H1 (cell line): ENCODE results near the gene WHAMM. TPM values are rescaled to one million over a fixed set of nuclear protein-coding genes. Genes with fewer than 3 reads are reported as not detected.

Experiments
- CTCF ChIA-PET: fragments of 300-600 bp; sonication (Branson Sonifier 250); formaldehyde crosslinking; loops from one replicate; lab custom pipeline; 2021; ENCODE audit not compliant: partially characterized antibody; lab: Charles Lee
- POLR2A ChIA-PET: fragments of 300-600 bp; sonication (Branson Sonifier 250); formaldehyde crosslinking; loops from one replicate; lab custom pipeline; 2021; ENCODE audit warnings: inconsistent platforms; ENCODE audit not compliant: partially characterized antibody; lab: Charles Lee
- DNase-seq, 2 experiments: peaks; one replicate each; pipeline versions ENCODE4 v3.0.0 to v3.0.0-alpha.2; 2010 to 2022; ENCODE audit warnings: low spot score in 2 of 2, low read depth in 1 of 2, mixed read lengths in 1 of 2
- FAIRE-seq: peaks from 2 replicates; lab custom pipeline; 2011; peaks lifted over from hg19 to GRCh38; lab: Jason Lieb, UNC
- H2AFZ ChIP-seq: 2 replicates; pipeline ENCODE4 v1.8.1; 2012; ENCODE audit warnings: low read length, inconsistent platforms
- H2AK5ac ChIP-seq: 2 replicates; pipeline ENCODE4 v1.6.1; 2013; ENCODE audit warnings: low read depth, low read length
- H2BK120ac ChIP-seq: replicated peaks from 2 replicates; pipeline ENCODE3; 2013; ENCODE audit warnings: low read depth, low read length, inconsistent platforms
- H2BK12ac ChIP-seq: 2 replicates; pipeline ENCODE4 v1.6.1; 2013; ENCODE audit warnings: low read depth, low read length
- H2BK15ac ChIP-seq: 2 replicates; pipeline ENCODE4 v1.6.1; 2013; ENCODE audit warnings: low read length
- H2BK20ac ChIP-seq: 2 replicates; pipeline ENCODE4 v1.6.1; 2013; ENCODE audit warnings: low read length
- H2BK5ac ChIP-seq: 2 replicates; pipeline ENCODE4 v1.6.1; 2013; ENCODE audit warnings: low read depth, low read length
- H3K14ac ChIP-seq: 2 replicates; pipeline ENCODE4 v1.6.1; 2013; ENCODE audit warnings: inconsistent platforms; ENCODE audit not compliant: insufficient read length
- H3K18ac ChIP-seq: 2 replicates; pipeline ENCODE4 v1.6.1; 2013; ENCODE audit warnings: low read length; ENCODE audit errors: extremely low read depth
- H3K23ac ChIP-seq: 2 replicates; pipeline ENCODE4 v1.6.1; 2013; ENCODE audit warnings: inconsistent platforms; ENCODE audit not compliant: insufficient read length
- H3K23me2 ChIP-seq: 2 replicates; pipeline ENCODE4 v1.6.1; 2013; ENCODE audit warnings: low read depth, low read length
- H3K27ac ChIP-seq: 2 replicates; pipeline ENCODE4 v1.6.1; 2011; ENCODE audit warnings: low read depth, low read length, inconsistent platforms
- H3K27me3 ChIP-seq, 4 experiments: replicated peaks in 1 of 4; 1 replicate in 1 of 4; 2 replicates in 3 of 4; pipeline versions ENCODE4 v1.6.1 to v1.8.1; 2011 to 2013; ENCODE audit warnings: low read length in 3 of 4, mild to moderate bottlenecking in 3 of 4, inconsistent platforms in 2 of 4, mixed read lengths in 2 of 4, moderate library complexity in 1 of 4; ENCODE audit not compliant: control insufficient read depth in 3 of 4, insufficient read depth in 3 of 4; ENCODE audit errors: extremely low read depth in 1 of 4
- H3K36me3 ChIP-seq, 4 experiments: 2 replicates each; pipeline versions ENCODE4 v1.6.1 to v1.8.1; 2011 to 2013; ENCODE audit warnings: mild to moderate bottlenecking in 4 of 4, low read length in 3 of 4, moderate library complexity in 2 of 4, control low read depth in 1 of 4, inconsistent platforms in 1 of 4; ENCODE audit not compliant: insufficient read depth in 4 of 4, control insufficient read depth in 2 of 4
- H3K4ac ChIP-seq: replicated peaks from 2 replicates; pipeline ENCODE3; 2013; ENCODE audit warnings: low read length, low read depth, mixed read lengths, inconsistent platforms; ENCODE audit not compliant: insufficient read length
- H3K4me1 ChIP-seq, 4 experiments: replicated peaks in 1 of 4; 1 replicate in 1 of 4; 2 replicates in 3 of 4; pipeline versions ENCODE4 v1.6.1 to v1.8.1; 2011 to 2013; ENCODE audit warnings: low read length in 3 of 4, inconsistent platforms in 2 of 4, mixed read lengths in 1 of 4; ENCODE audit not compliant: insufficient read depth in 4 of 4, control insufficient read depth in 3 of 4
- H3K4me2 ChIP-seq, 2 experiments: 2 replicates each; pipeline versions ENCODE4 v1.6.1 to v1.8.1; 2011 to 2013; ENCODE audit warnings: low read depth in 2 of 2, low read length in 2 of 2, control low read depth in 1 of 2, inconsistent platforms in 1 of 2, mild to moderate bottlenecking in 1 of 2; ENCODE audit not compliant: insufficient read depth in 1 of 2
- H3K4me3 ChIP-seq, 4 experiments: fragments of 200-600, 300-600 bp in 1 of 4; sonication (generic), shearing (Covaris generic), sonication (Bioruptor Twin) in 1 of 4; 2 replicates each; pipeline versions ENCODE4 v1.5.1 to v1.8.1; 2011 to 2016; ENCODE audit warnings: low read length in 4 of 4, low read depth in 3 of 4, control low read depth in 2 of 4, inconsistent platforms in 2 of 4, mild to moderate bottlenecking in 2 of 4, mixed read lengths in 1 of 4, moderate library complexity in 1 of 4; ENCODE audit not compliant: insufficient read depth in 2 of 4; ENCODE audit errors: extremely low read depth in 1 of 4
- H3K56ac ChIP-seq: replicated peaks from 2 replicates; pipeline ENCODE3; 2013; ENCODE audit warnings: low read depth, mild to moderate bottlenecking, mixed read lengths, low read length, inconsistent platforms; ENCODE audit not compliant: insufficient read length
- H3K79me1 ChIP-seq: 2 replicates; pipeline ENCODE4 v1.6.1; 2013; ENCODE audit warnings: low read depth, low read length, control low read depth
- H3K79me2 ChIP-seq, 2 experiments: 2 replicates each; pipeline versions ENCODE4 v1.6.1 to v1.8.1; 2012 to 2013; ENCODE audit warnings: low read length in 2 of 2, mild to moderate bottlenecking in 2 of 2, inconsistent platforms in 1 of 2; ENCODE audit not compliant: insufficient read depth in 2 of 2, control insufficient read depth in 1 of 2
- H3K9ac ChIP-seq, 4 experiments: replicated peaks in 1 of 4; 1 replicate in 1 of 4; 2 replicates in 3 of 4; pipeline versions ENCODE4 v1.6.1 to v1.8.1; 2011 to 2013; ENCODE audit warnings: low read depth in 3 of 4, low read length in 3 of 4, control low read depth in 2 of 4, mild to moderate bottlenecking in 2 of 4, moderate library complexity in 2 of 4, inconsistent platforms in 1 of 4; ENCODE audit errors: extremely low read depth in 1 of 4
- H3K9me3 ChIP-seq, 2 experiments: 2 replicates each; pipeline versions ENCODE4 v1.6.1 to v1.8.1; 2012 to 2013; ENCODE audit warnings: mild to moderate bottlenecking in 2 of 2, moderate library complexity in 2 of 2, control low read depth in 1 of 2, inconsistent platforms in 1 of 2, low read depth in 1 of 2, low read length in 1 of 2, mixed read lengths in 1 of 2; ENCODE audit not compliant: insufficient read depth in 2 of 2
- H4K20me1 ChIP-seq, 2 experiments: replicated peaks in 1 of 2; 2 replicates each; pipeline versions ENCODE3 to v1.8.1; 2011 to 2013; ENCODE audit warnings: inconsistent platforms in 2 of 2, low read length in 2 of 2, mild to moderate bottlenecking in 1 of 2; ENCODE audit not compliant: insufficient read depth in 2 of 2, control insufficient read depth in 1 of 2
- H4K5ac ChIP-seq: 2 replicates; pipeline ENCODE4 v1.6.1; 2013; ENCODE audit warnings: low read length, low read depth, mixed read lengths, inconsistent platforms; ENCODE audit not compliant: insufficient read length
- H4K8ac ChIP-seq: 2 replicates; pipeline ENCODE4 v1.8.0; 2013; ENCODE audit warnings: mild to moderate bottlenecking, moderate library complexity, low read length, inconsistent platforms; ENCODE audit not compliant: insufficient read depth; ENCODE audit errors: extremely low read depth
- H4K91ac ChIP-seq: replicated peaks from 2 replicates; pipeline ENCODE3; 2013; ENCODE audit warnings: low read length, mixed read lengths, inconsistent platforms; ENCODE audit not compliant: insufficient read length
- BACH1 ChIP-seq: IDR thresholded peaks from 2 replicates; pipeline ENCODE4 v1.6.1; 2012; ENCODE audit warnings: low read length, improper control_type of control experiment
- EGR1 ChIP-seq: IDR thresholded peaks from 2 replicates; pipeline ENCODE4 v1.6.1; 2011; ENCODE audit warnings: low read depth, low read length, borderline replicate concordance
- JUND ChIP-seq: IDR thresholded peaks from 2 replicates; pipeline ENCODE4 v1.6.1; 2011; ENCODE audit warnings: mild to moderate bottlenecking, improper control_type of control experiment, low read length
- KDM4A ChIP-seq: IDR thresholded peaks from one replicate; pipeline ENCODE4 v1.7.1; 2012; ENCODE audit warnings: low read depth, mild to moderate bottlenecking, moderate library complexity, low read length, inconsistent platforms; ENCODE audit not compliant: severe bottlenecking
- MAFK ChIP-seq: IDR thresholded peaks from 2 replicates; pipeline ENCODE4 v1.6.1; 2012; ENCODE audit warnings: low read depth, mild to moderate bottlenecking, improper control_type of control experiment, low read length
- RBBP5 ChIP-seq: IDR thresholded peaks from 2 replicates; pipeline ENCODE4 v1.7.1; 2012; ENCODE audit warnings: low read depth, mild to moderate bottlenecking, inconsistent platforms, low read length, moderate library complexity, borderline replicate concordance
- RNF2 ChIP-seq: fragments of 200-900, 300-1000 bp; sonication (generic); IDR thresholded peaks from 2 replicates; pipeline ENCODE4 v1.7.1; 2016; ENCODE audit warnings: borderline replicate concordance, low read depth, mild to moderate bottlenecking, antibody characterized with exemption, low read length; ENCODE audit not compliant: poor library complexity, severe bottlenecking; ENCODE audit errors: missing control alignments
- RXRA ChIP-seq: IDR thresholded peaks from 2 replicates; pipeline ENCODE4 v1.6.1; 2011; ENCODE audit warnings: low read depth, mild to moderate bottlenecking, low read length, moderate library complexity; ENCODE audit not compliant: insufficient read depth
- SAP30 ChIP-seq: fragments of 300-600 bp; sonication (generic); IDR thresholded peaks from 2 replicates; pipeline ENCODE4 v1.7.1; 2012; ENCODE audit warnings: low read length, moderate library complexity, mild to moderate bottlenecking, inconsistent platforms; ENCODE audit not compliant: insufficient read depth, insufficient replicate concordance
- ZNF274 ChIP-seq: IDR thresholded peaks from 2 replicates; pipeline ENCODE4 v1.7.0; 2012; ENCODE audit warnings: low read length, borderline replicate concordance; ENCODE audit errors: extremely low read depth
- WGBS, 2 experiments: shearing (Covaris generic) in 1 of 2; methylation state at CpG; one replicate each; pipeline versions ENCODE4 v1.1.6 to v1.1.7; 2013 to 2015; ENCODE audit warnings: low lambda C conversion rate in 2 of 2, mixed read lengths in 2 of 2, inconsistent platforms in 1 of 2, low coverage in 1 of 2, missing lambda C conversion rate in 1 of 2; ENCODE audit not compliant: insufficient replicate concordance in 2 of 2, insufficient coverage in 1 of 2, insufficient read length in 1 of 2; ENCODE audit errors: extremely low coverage in 1 of 2, missing lambda C conversion rate in 1 of 2; 5-methylcytosine and 5-hydroxymethylcytosine counted together
- polyA plus RNA-seq, 7 experiments: library from polyadenylated mRNA; depleted of rRNA in 3 of 7; stranded (reverse) in 5 of 7; unstranded in 2 of 7; fragments of >200 nt in 5 of 7; fragments of 200-250 nt in 2 of 7; gene quantifications; 1 replicate in 5 of 7; 2 replicates in 1 of 7; 4 replicates in 1 of 7; pipeline versions ENCODE4 v1.2.1 to v1.2.3, GENCODE V29; 2011 to 2013; ENCODE audit warnings: missing spikeins in 2 of 7, mixed read lengths in 2 of 7
- total RNA-seq: library from RNA; stranded (reverse); fragmentation: NEBNext Ultra II Directional; extraction: Animal tissue kit (Norgen Biotek cat#: 25700); gene quantifications from 2 replicates; pipeline ENCODE4 v1.2.1, GENCODE V29; 2021
- TF ChIP-seq, protein P1 (sequence below): IDR thresholded peaks from 2 replicates; pipeline ENCODE4 v1.6.1; 2012; ENCODE audit warnings: inconsistent platforms

The WHAMM gene
- total and polyA plus RNA-seq, 2 of the 8 experiments (the other 6 are each of a cell fraction or from before 2014, with no cell fraction given), result 1.1 to 3.3 TPM

DNA sequence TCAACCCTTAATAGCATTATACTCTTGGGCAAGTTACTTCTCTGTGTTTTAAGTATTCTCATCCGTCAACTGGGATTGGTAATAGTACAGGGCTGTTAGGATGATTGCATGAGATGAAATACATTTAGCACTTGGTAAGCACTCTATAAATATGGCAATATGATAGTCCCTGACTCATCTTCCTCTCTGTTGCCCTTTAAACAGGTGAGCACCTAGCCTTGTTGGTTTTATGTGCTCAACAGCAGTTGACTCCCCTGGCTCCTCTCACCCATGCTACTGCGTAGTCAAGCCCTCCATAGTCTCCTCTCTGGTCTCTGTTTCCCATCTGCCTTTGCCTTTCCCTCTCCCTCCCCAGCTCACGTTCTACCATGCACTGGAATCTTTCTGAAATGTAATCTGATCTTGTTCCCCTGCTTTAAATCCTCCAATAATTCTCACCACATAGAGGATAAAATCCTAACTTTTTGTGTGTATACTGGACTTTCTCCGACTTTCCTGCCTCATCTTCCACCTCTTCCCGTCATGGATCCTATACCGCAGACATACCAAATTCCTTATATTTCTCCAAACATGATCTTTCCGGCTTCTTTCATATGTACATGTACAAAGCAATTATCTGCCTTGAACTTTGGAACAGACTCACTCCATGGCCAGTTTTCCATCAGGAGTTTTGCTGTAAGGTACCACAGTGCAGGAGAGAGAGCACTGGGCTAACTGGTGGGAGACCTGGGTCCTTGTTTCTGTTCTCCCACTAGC lies 45.9 kb upstream of the WHAMM start:
- H4K91ac ChIP-seq, result no peak overlapping the region
- H3K14ac ChIP-seq, result no peak overlapping the region
- H4K8ac ChIP-seq, result no peak overlapping the region
- no peak overlapping the region for H2BK12ac ChIP-seq
- no peak overlapping the region for H3K27ac ChIP-seq
- no peaks in the 10 kb centered on the region; the same call in 1 of the 2 replicates for H3K79me1 ChIP-seq
- H3K36me3 ChIP-seq, result peaks cover 0 to 5% (median 1%) of the 10 kb centered on the region in 4 experiments; a peak in 3 of 8 replicates
- no peaks in the 10 kb centered on the region for H4K20me1 ChIP-seq
- H3K23me2 ChIP-seq, result no peaks in the 10 kb centered on the region
- H2BK120ac ChIP-seq, result no peak overlapping the region
- no peak for FAIRE-seq
- WGBS, 2 experiments, result 81% methylated on average over 7 of the region's 7 CpGs; no CpG with 5 or more reads in 1 of the 2 experiments
- H3K23ac ChIP-seq, result no peak overlapping the region
- no peak overlapping the region for H3K4ac ChIP-seq
- H2BK5ac ChIP-seq, result no peak overlapping the region
- DNase-seq, result no peak
- H2AFZ ChIP-seq, result no peak overlapping the region
- H3K56ac ChIP-seq, result no peak overlapping the region
- no peaks in the 10 kb centered on the region; a peak in 1 of 4 replicates for H3K79me2 ChIP-seq
- no peaks in the 10 kb centered on the region for H3K27me3 ChIP-seq
- H4K5ac ChIP-seq, result no peak overlapping the region
- CTCF ChIA-PET, result interaction anchor here (0.5 to 1.5 kb wide), 2 partner anchors 11 to 269 kb away, joined by 3 to 6 read pairs; no protein-coding TSS in a partner anchor
- no peak overlapping the region for H3K9ac ChIP-seq
- no peak overlapping the region for H2AK5ac ChIP-seq
- H3K4me1 ChIP-seq, result peaks cover 0 to 4% (median 1%) of the 10 kb centered on the region in 4 experiments; a peak in 1 of 7 replicates
- no peak overlapping the region for H3K18ac ChIP-seq
- no peak overlapping the region for H3K4me3 ChIP-seq
- no peaks in the 10 kb centered on the region for H3K9me3 ChIP-seq
- H3K4me2 ChIP-seq, result no peak overlapping the region
- POLR2A ChIA-PET, result interaction anchor here (1.2 to 1.3 kb wide), 2 partner anchors 11 kb away, joined by 4 read pairs; no protein-coding TSS in a partner anchor
- no peak overlapping the region for H2BK15ac ChIP-seq
- no peak overlapping the region for H2BK20ac ChIP-seq
- TF ChIP-seq RNF2 (no peak), RXRA (no peak), BACH1 (no peak), EGR1 (no peak), JUND (no peak), RBBP5 (no peak), SAP30 (no peak), KDM4A (no peak), MAFK (no peak), ZNF274 (no peak)
- TF ChIP-seq, protein P1, sequence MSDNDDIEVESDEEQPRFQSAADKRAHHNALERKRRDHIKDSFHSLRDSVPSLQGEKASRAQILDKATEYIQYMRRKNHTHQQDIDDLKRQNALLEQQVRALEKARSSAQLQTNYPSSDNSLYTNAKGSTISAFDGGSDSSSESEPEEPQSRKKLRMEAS, result no peak
